GM23248 (cell line): ENCODE results near the gene THSD4. TPM values are rescaled to one million over a fixed set of nuclear protein-coding genes. Genes with fewer than 3 reads are reported as not detected.

ENCODE experiments used
- DNase-seq: peaks from one replicate; pipeline ENCODE4 v3.0.0-alpha.2; 2015
- H2AFZ ChIP-seq: fragments of 200-600 bp; sonication (generic); 2 replicates; pipeline ENCODE4 v1.6.1; 2016; ENCODE audit warnings: antibody characterized with exemption
- H3F3A ChIP-seq: fragments of 200-600 bp; sonication (generic); 2 replicates; pipeline ENCODE4 v1.6.1; 2016; ENCODE audit warnings: mild to moderate bottlenecking, antibody characterized with exemption, mixed run types; ENCODE audit not compliant: insufficient read depth
- H3K27ac ChIP-seq: fragments of 200-600 bp; sonication (generic); 2 replicates; pipeline ENCODE4 v1.5.1; 2016; ENCODE audit warnings: mild to moderate bottlenecking
- H3K27me3 ChIP-seq: fragments of 200-600 bp; sonication (generic); replicated peaks from 2 replicates; pipeline ENCODE4 v1.6.1; 2016; ENCODE audit warnings: mild to moderate bottlenecking; ENCODE audit not compliant: insufficient read depth
- H3K36me3 ChIP-seq: fragments of 200-600 bp; sonication (generic); 2 replicates; pipeline ENCODE4 v1.6.1; 2016; ENCODE audit warnings: low read depth, mild to moderate bottlenecking
- H3K4me1 ChIP-seq: fragments of 200-600 bp; sonication (generic); 2 replicates; pipeline ENCODE4 v1.6.1; 2016; ENCODE audit warnings: mild to moderate bottlenecking; ENCODE audit not compliant: insufficient read depth
- H3K4me2 ChIP-seq: fragments of 200-600 bp; sonication (generic); one replicate; pipeline ENCODE4 v1.6.1; 2016; ENCODE audit warnings: mild to moderate bottlenecking; ENCODE audit not compliant: unreplicated experiment
- H3K4me3 ChIP-seq: fragments of 200-600 bp; sonication (generic); 2 replicates; pipeline ENCODE4 v1.5.1; 2016; ENCODE audit warnings: mild to moderate bottlenecking
- H3K79me2 ChIP-seq: fragments of 200-600 bp; sonication (generic); 2 replicates; pipeline ENCODE4 v1.6.1; 2016; ENCODE audit warnings: mild to moderate bottlenecking; ENCODE audit not compliant: insufficient read depth
- H3K9ac ChIP-seq: fragments of 200-600 bp; sonication (generic); 2 replicates; pipeline ENCODE4 v1.6.1; 2016; ENCODE audit warnings: mild to moderate bottlenecking
- H3K9me2 ChIP-seq: fragments of 200-600 bp; sonication (generic); 2 replicates; pipeline ENCODE4 v1.6.1; 2016; ENCODE audit warnings: mixed run types, mild to moderate bottlenecking, moderate library complexity; ENCODE audit not compliant: insufficient read depth
- H3K9me3 ChIP-seq: fragments of 200-600 bp; sonication (generic); one replicate; pipeline ENCODE4 v1.6.1; 2017; ENCODE audit warnings: low read depth
- H4K20me1 ChIP-seq: fragments of 200-600 bp; sonication (generic); 2 replicates; pipeline ENCODE4 v1.6.0; 2016; ENCODE audit not compliant: insufficient read depth
- EZH2 ChIP-seq: fragments of 200-600 bp; sonication (generic); IDR thresholded peaks from 2 replicates; pipeline ENCODE4 v1.6.1; 2018; ENCODE audit warnings: antibody characterized with exemption, mild to moderate bottlenecking; ENCODE audit not compliant: insufficient read depth, poor library complexity, severe bottlenecking
- EZH2phosphoT487 ChIP-seq: fragments of 200-600 bp; sonication (generic); IDR thresholded peaks from 2 replicates; pipeline ENCODE4 v1.6.1; 2018; ENCODE audit warnings: antibody characterized with exemption, moderate library complexity, mild to moderate bottlenecking, low read depth; ENCODE audit not compliant: insufficient read depth
- WGBS, 2 experiments: methylation state at CpG; one replicate each; pipeline ENCODE4 v1.1.6; 2015 to 2017; ENCODE audit warnings: low lambda C conversion rate in 2 of 2, low coverage in 1 of 2; ENCODE audit errors: missing lambda C conversion rate in 2 of 2; 5-methylcytosine and 5-hydroxymethylcytosine counted together
- in situ Hi-C: fragments of 300-500 bp; cut with MboI; formaldehyde crosslinking; loops from 2 replicates; pipeline ENCODE4 v1.15.0; 2020
- polyA plus RNA-seq: library from polyadenylated mRNA; unstranded; fragments of >200 nt; fragmentation: Nextera tagmentation; extraction: Ambion mirVana; gene quantifications from 2 replicates; pipeline ENCODE4 v1.2.1, GENCODE V29; 2016
- total RNA-seq: library from RNA; depleted of rRNA; stranded (reverse); fragments of >200 nt; shearing (Covaris generic); gene quantifications from 2 replicates; pipeline ENCODE4 v1.2.3, GENCODE V29; 2014

The THSD4 gene
- total and polyA plus RNA-seq, 2 experiments from 2014 or later = 14.2 to 58.9 TPM

DNA sequence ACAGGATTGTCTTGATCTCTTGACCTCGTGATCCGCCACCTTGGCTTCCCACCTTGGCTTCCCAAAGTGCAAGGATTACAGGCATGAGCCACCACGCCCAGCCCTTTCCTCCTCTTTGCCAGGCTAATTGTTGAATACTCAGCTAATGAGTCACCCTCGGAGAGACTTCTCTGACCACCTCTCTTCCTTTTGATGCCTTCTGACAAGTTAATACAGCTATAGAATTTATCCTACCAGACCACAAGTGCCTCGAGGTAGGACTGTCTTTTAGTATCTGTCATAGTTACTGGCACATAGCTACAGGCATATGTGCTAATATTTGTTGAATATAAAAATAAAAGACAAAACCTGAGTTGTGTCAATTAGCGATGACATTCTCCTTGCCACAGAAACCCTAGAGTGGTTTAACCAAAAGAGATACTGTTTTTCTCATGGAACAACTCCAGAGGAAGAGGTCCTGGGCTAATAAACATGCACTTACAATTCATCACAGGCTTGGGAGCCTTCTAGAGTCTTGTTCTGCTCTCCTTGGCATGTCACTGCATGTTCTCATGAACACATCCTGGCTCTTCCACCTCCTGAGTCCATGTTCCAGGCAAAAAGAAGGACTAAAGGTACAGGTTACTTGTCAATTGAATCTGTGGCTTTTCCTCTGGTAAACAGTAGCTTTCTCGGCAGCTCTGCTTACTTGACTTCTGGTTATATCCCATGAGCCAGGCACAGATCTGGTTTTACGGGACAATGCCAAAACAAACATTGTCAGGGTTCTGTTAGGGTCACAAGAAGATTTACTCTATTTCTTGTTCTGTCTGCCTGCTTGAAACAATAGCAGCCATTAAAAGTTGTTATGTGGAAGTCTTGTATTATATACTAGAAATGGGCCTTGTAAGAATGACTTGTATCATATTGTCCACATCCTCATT lies 332.3 kb downstream of the THSD4 start:
- in situ Hi-C loops = loop anchor here (10.0 kb wide), 2 partner anchors 443 to 473 kb away; no protein-coding TSS in a partner anchor

DNA sequence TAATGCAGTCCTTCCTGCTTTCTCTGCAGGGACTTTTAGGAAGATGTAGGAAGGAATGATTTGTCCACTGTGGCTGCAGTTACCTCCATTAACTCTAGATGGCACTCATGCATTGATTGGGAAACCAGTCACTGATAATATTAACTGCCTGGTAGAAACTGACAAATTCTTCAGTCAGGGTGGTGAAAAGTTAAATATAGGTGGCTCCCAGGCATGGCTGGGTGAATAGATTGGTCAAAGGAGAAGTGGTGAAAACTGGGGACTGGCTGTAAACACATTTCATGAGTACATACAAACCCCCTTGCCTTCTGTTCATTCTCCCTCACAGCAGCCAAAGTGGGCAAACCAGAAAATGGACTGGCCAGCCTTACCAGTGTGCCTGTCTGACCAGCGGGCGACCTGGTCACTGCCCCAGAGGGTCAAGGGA lies 333.4 kb downstream of the THSD4 start:
- WGBS, 2 experiments = 61 to 79% methylated on average over 2 of the region's 2 CpGs
- Histone ChIP-seq H4K20me1 (no peaks in the 10 kb centered on the region), H3K36me3 (no peaks in the 10 kb centered on the region), H3K9ac (no peak overlapping the region), H3K79me2 (no peaks in the 10 kb centered on the region), H3K27ac (no peak overlapping the region), H3K9me2 (no peaks in the 10 kb centered on the region), H3K4me2 (no peak overlapping the region), H3K9me3 (no peaks in the 10 kb centered on the region), H3K27me3 (no peaks in the 10 kb centered on the region), H3K4me1 (peaks cover 21% of the 10 kb centered on the region), H3K4me3 (no peak overlapping the region), H3F3A (peaks cover 22% of the 10 kb centered on the region), H2AFZ (no peak overlapping the region)
- peak; percentile 64 for DNase-seq
- TF ChIP-seq EZH2 (no peak), EZH2phosphoT487 (no peak)
- in situ Hi-C loops = loop anchor here (10.0 kb wide), 2 partner anchors 444 to 474 kb away; no protein-coding TSS in a partner anchor

More for the DNA sequence above, 332.3 kb downstream of the THSD4 start:
- Histone ChIP-seq H3K9ac (no peak overlapping the region; the same call in 1 of the 2 replicates), H3K36me3 (no peaks in the 10 kb centered on the region), H3K4me3 (no peak overlapping the region), H4K20me1 (no peaks in the 10 kb centered on the region), H3F3A (peaks cover 24% of the 10 kb centered on the region), H3K27me3 (no peaks in the 10 kb centered on the region), H3K79me2 (no peaks in the 10 kb centered on the region), H3K27ac (peak overlapping the region; percentile 9; the same call in 1 of the 2 replicates), H3K4me1 (peaks cover 25% of the 10 kb centered on the region), H2AFZ (no peak overlapping the region), H3K9me2 (no peaks in the 10 kb centered on the region), H3K9me3 (no peaks in the 10 kb centered on the region), H3K4me2 (peak overlapping the region; percentile 16)
- no peak for TF ChIP-seq EZH2
- no peak for TF ChIP-seq EZH2phosphoT487
- WGBS, 2 experiments = 61 to 62% methylated on average over 8 of the region's 8 CpGs
- peak; percentile 70 for DNase-seq

DNA sequence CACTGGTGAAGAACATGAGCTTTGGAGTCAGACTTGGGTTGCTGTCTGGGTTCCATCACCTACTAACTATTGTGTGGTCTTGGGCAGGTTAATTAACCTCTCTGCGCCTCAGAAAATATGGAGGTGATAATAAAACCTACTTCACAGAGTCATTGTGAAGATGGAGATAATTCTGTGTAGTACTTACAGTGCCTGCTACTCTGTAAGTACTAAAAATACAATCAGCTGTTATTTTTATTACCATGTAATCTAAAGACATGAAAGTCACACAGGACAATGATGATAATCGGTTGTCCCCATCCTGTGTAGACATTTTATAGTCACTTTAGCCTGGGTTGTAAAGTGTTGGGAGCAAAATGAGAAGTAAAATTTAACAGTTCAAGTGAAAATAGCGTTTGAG lies 334.1 kb downstream of the THSD4 start:
- in situ Hi-C loops = loop anchor here (10.0 kb wide), 2 partner anchors 445 to 475 kb away; no protein-coding TSS in a partner anchor

DNA sequence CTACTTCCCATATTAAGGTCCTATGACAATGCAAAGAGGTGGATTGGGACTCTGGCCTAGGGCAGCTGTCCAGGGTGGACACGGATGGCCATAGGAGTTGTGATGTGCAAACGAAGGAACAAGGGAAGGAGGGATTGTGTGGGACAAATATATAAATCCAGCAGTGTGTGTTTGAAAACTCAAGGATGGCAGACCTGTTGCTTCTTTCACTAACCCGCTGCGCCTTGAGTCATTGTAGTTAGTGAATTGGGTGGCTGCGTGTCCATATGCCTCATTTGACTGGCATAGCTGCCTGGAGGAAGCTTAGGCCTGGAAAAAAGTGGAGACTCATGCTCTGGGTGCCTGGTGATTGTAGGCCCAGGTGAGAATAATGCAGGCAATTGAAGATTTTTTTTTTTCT lies 334.7 kb downstream of the THSD4 start:
- Histone ChIP-seq H3K4me3 (no peak overlapping the region), H3K4me1 (peaks cover 21% of the 10 kb centered on the region), H3F3A (peaks cover 15% of the 10 kb centered on the region), H3K27me3 (no peaks in the 10 kb centered on the region), H4K20me1 (no peaks in the 10 kb centered on the region), H3K79me2 (no peaks in the 10 kb centered on the region), H3K27ac (no peak overlapping the region), H3K4me2 (no peak overlapping the region), H2AFZ (no peak overlapping the region), H3K9me3 (no peaks in the 10 kb centered on the region), H3K9me2 (no peaks in the 10 kb centered on the region), H3K9ac (no peak overlapping the region), H3K36me3 (no peaks in the 10 kb centered on the region)
- no peak for DNase-seq
- no peak for TF ChIP-seq EZH2phosphoT487
- TF ChIP-seq EZH2 = no peak
- WGBS, 2 experiments = 58 to 70% methylated on average over 4 to 5 of the region's 5 CpGs
- in situ Hi-C loops = loop anchor here (10.0 to 25.0 kb wide), 5 partner anchors 205 to 712 kb away; no protein-coding TSS in a partner anchor

More for the DNA sequence above, 334.1 kb downstream of the THSD4 start:
- no peak for DNase-seq
- TF ChIP-seq EZH2phosphoT487 (no peak), EZH2 (no peak)
- no peaks in the 10 kb centered on the region for H3K36me3 ChIP-seq
- no peak overlapping the region for H3K4me3 ChIP-seq
- no peak overlapping the region for H3K27ac ChIP-seq
- H3K4me2 ChIP-seq = no peak overlapping the region
- H3K27me3 ChIP-seq = no peaks in the 10 kb centered on the region
- H3K9ac ChIP-seq = no peak overlapping the region
- H3K9me2 ChIP-seq = no peaks in the 10 kb centered on the region
- H2AFZ ChIP-seq = no peak overlapping the region
- no peaks in the 10 kb centered on the region for H4K20me1 ChIP-seq
- H3K9me3 ChIP-seq = no peaks in the 10 kb centered on the region
- 57 to 61% methylated on average over 3 of the region's 3 CpGs for WGBS, 2 experiments
- H3K79me2 ChIP-seq = no peaks in the 10 kb centered on the region
- H3K4me1 ChIP-seq = peaks cover 21% of the 10 kb centered on the region
- peaks cover 16% of the 10 kb centered on the region for H3F3A ChIP-seq
